ENCODE measurements around the gene RMND1.
"Not testable (repeated sequence)": the region's sequence is repeated elsewhere in the genome, so short reads cannot be mapped to it uniquely, and the experiment has no call there.

Gene RMND1

GRCh38 chr6:151376440-151376839 is 75.5 kb downstream of the RMND1 start:
- no peaks in the 10 kb centered on the region for H3K9me3 Mint-ChIP-seq
- H3K27me3 Mint-ChIP-seq, result no peaks in the 10 kb centered on the region
- H3K36me3 Mint-ChIP-seq, result peaks cover 14% of the 10 kb centered on the region
- no peak overlapping the region for H3K27ac Mint-ChIP-seq
- H3K4me3 Mint-ChIP-seq, result peak overlapping the region; percentile 46
- ATAC-seq (ENCODE audit: low read depth) (peak; percentile 70), DNase-seq (ENCODE audit: low spot score in 2 of 2) (no peak)
- H3K4me1 Mint-ChIP-seq, result peaks cover 39% of the 10 kb centered on the region

DNA sequence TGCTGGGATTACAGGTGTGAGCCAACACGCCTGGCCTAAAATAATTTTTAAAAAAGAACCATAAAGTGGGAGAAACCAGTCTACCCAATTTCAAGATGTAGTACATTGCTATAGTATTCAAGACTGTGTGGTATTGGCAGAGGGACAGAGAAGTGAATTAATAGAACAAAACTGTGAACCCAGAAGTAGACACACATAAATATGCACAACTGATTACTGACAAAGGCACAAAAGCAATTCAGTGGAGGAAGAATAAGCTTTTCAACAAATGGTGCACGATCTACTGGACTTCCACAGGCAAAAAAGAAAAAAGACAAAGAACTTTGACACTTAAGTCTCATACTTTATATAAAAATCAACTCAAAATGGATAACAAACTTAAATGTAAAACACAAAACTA is 76.1 kb downstream of the RMND1 start:
- H3K27me3 Mint-ChIP-seq, result no peaks in the 10 kb centered on the region
- no peaks in the 10 kb centered on the region for H3K9me3 Mint-ChIP-seq
- H3K4me1 Mint-ChIP-seq, result peaks cover 39% of the 10 kb centered on the region
- H3K4me3 Mint-ChIP-seq, result no peak overlapping the region
- H3K36me3 Mint-ChIP-seq, result peaks cover 19% of the 10 kb centered on the region
- DNase-seq (ENCODE audit: low spot score in 2 of 2), result no peak
- no peak overlapping the region for H3K27ac Mint-ChIP-seq
- no peak for ATAC-seq (ENCODE audit: low read depth)

GRCh38 chr6:151374036-151374683 is 77.8 kb downstream of the RMND1 start:
- Mint-ChIP-seq H3K36me3 (peaks cover 21% of the 10 kb centered on the region), H3K27ac (no peak overlapping the region), H3K9me3 (no peaks in the 10 kb centered on the region), H3K4me3 (no peak overlapping the region), H3K4me1 (peaks cover 29% of the 10 kb centered on the region), H3K27me3 (no peaks in the 10 kb centered on the region)
- ATAC-seq (ENCODE audit: low read depth), result no peak
- no peak for DNase-seq (ENCODE audit: low spot score in 2 of 2)

GRCh38 chr6:151372164-151372563 is 79.8 kb downstream of the RMND1 start:
- H3K27me3 Mint-ChIP-seq, result no peaks in the 10 kb centered on the region
- peaks cover 25% of the 10 kb centered on the region for H3K36me3 Mint-ChIP-seq
- DNase-seq (ENCODE audit: low spot score in 2 of 2) (no peak), ATAC-seq (ENCODE audit: low read depth) (no peak)
- no peaks in the 10 kb centered on the region for H3K9me3 Mint-ChIP-seq
- no peak overlapping the region for H3K4me3 Mint-ChIP-seq
- H3K4me1 Mint-ChIP-seq, result peaks cover 23% of the 10 kb centered on the region
- no peak overlapping the region for H3K27ac Mint-ChIP-seq

GRCh38 chr6:151370509-151371078 is 81.3 kb downstream of the RMND1 start:
- H3K4me1 Mint-ChIP-seq, result peaks cover 11% of the 10 kb centered on the region
- DNase-seq (ENCODE audit: low spot score in 2 of 2), result no peak
- H3K36me3 Mint-ChIP-seq, result peaks cover 35% of the 10 kb centered on the region
- no peak for ATAC-seq (ENCODE audit: low read depth)
- H3K9me3 Mint-ChIP-seq, result no peaks in the 10 kb centered on the region
- no peak overlapping the region for H3K4me3 Mint-ChIP-seq
- H3K27ac Mint-ChIP-seq, result no peak overlapping the region
- H3K27me3 Mint-ChIP-seq, result no peaks in the 10 kb centered on the region

DNA sequence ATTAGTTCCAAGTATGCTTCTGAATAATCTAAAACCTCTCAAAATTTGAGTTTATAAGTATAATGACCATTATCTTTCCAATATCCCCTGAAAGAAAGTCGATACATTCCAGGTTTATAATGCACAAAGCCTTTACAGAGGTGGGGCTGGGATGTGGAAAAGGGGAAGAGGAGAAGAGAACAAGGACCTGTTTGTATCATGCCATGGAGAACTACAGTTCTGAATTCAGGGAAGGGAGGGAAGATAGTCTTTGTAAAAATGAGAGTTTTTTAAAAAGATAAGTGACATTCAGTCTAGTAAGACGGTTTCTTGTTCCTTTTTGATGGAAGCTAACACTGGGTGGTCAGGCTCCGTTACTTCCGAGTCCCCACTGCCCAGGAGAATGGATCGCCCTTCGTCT is 86.7 kb downstream of the RMND1 start:
- peaks cover 31% of the 10 kb centered on the region for H3K36me3 Mint-ChIP-seq
- no peaks in the 10 kb centered on the region for H3K27me3 Mint-ChIP-seq
- no peak for ATAC-seq (ENCODE audit: low read depth)
- no peak overlapping the region for H3K27ac Mint-ChIP-seq
- H3K4me3 Mint-ChIP-seq, result no peak overlapping the region
- DNase-seq (ENCODE audit: low spot score in 2 of 2), result no peak
- no peaks in the 10 kb centered on the region for H3K9me3 Mint-ChIP-seq
- H3K4me1 Mint-ChIP-seq, result no peaks in the 10 kb centered on the region

DNA sequence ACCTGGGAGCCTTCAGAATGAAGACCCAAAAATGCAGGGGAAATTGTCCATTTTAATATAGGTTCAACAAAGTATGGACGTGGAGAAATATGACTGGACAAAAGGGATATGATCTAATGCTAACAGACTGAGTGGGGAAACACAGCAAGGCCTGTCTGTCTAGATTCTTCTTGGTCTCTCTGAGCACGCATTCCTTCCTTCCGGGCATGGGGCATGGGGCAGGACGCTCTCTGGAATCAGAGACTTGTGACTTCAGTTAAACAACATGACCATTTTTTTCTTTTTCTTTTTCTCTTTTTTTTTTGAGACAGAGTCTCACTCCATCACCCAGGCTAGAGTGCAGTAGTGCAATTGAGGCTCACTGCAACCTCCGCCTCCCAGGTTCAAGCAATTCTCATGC is 92.4 kb downstream of the RMND1 start:
- H3K27me3 Mint-ChIP-seq, result no peaks in the 10 kb centered on the region
- DNase-seq (ENCODE audit: low spot score in 2 of 2), result no peak
- no peak overlapping the region for H3K27ac Mint-ChIP-seq
- ATAC-seq (ENCODE audit: low read depth), result no peak
- H3K4me3 Mint-ChIP-seq, result no peak overlapping the region
- no peaks in the 10 kb centered on the region for H3K9me3 Mint-ChIP-seq
- no peaks in the 10 kb centered on the region for H3K4me1 Mint-ChIP-seq
- H3K36me3 Mint-ChIP-seq, result peaks cover 12% of the 10 kb centered on the region

GRCh38 chr6:151358475-151358874 is 93.5 kb downstream of the RMND1 start:
- no peak for DNase-seq (ENCODE audit: low spot score in 2 of 2)
- H3K36me3 Mint-ChIP-seq, result peaks cover 10% of the 10 kb centered on the region
- ATAC-seq (ENCODE audit: low read depth), result no peak
- H3K27ac Mint-ChIP-seq, result no peak overlapping the region
- no peaks in the 10 kb centered on the region for H3K9me3 Mint-ChIP-seq
- no peaks in the 10 kb centered on the region for H3K27me3 Mint-ChIP-seq
- H3K4me1 Mint-ChIP-seq, result no peaks in the 10 kb centered on the region
- no peak overlapping the region for H3K4me3 Mint-ChIP-seq

DNA sequence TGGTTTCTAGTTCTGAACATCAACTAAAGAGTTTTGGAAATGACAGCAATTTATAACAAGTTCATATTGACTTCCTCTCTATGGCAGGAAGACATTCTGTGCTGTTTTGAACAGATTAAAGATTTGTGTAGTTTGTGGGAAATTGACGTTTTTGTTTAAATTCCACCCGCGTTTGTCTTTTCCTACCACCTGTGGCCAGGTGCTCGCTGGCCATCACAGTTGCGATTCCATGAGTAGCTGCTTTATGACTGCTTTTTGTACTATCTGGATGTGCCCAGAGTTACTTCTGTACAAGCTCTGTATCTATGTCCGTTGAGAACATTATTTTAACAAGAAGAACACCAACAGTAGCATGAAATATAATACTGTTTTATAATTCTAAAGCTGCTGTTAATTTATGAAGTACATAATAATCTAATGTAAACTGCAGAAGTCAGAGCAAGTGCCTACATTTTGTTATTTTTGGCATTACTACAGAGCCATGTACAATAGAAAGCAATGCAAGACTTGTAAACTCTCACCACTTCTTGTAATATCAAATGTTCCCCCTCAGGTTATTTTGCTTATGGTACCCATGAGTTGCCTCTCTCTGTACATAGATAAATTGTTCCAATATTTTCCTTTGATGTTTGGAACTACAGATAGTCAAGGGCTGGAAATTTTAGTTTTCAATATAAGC is 94.0 kb downstream of the RMND1 start:
- no peak overlapping the region for H3K4me3 Mint-ChIP-seq
- no peaks in the 10 kb centered on the region for H3K9me3 Mint-ChIP-seq
- ATAC-seq (ENCODE audit: low read depth) (no peak), DNase-seq (ENCODE audit: low spot score in 2 of 2) (no peak)
- H3K36me3 Mint-ChIP-seq, result peaks cover 10% of the 10 kb centered on the region
- H3K27ac Mint-ChIP-seq, result no peak overlapping the region
- H3K27me3 Mint-ChIP-seq, result no peaks in the 10 kb centered on the region
- no peaks in the 10 kb centered on the region for H3K4me1 Mint-ChIP-seq

DNA sequence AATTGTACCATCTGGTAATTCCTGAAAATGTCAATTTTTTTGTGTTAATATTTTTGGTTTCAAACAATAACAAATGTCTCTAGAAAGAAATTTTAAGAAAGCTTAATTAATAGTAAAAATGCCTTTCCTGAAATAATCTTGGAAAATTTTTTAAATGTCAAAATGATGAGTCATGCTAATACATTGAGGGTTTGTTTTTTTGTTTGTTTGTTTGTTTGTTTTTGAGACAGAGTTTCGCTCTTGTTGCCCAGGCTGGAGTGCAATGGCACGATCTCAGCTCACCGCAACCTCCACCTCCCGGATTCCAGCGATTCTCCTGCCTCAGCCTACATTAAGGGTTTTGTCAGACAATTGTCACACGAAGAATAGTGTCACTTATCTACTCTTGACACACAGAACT is 94.9 kb downstream of the RMND1 start:
- ATAC-seq (ENCODE audit: low read depth); H3K4me1 Mint-ChIP-seq; H3K4me3 Mint-ChIP-seq; H3K9me3 Mint-ChIP-seq; DNase-seq (ENCODE audit: low spot score in 2 of 2); H3K27me3 Mint-ChIP-seq; H3K36me3 Mint-ChIP-seq; H3K27ac Mint-ChIP-seq: not testable (repeated sequence)

All from memory B cell (primary cell).